Hematopoietic multipotent progenitor cell treated with erythropoietin and hydrocortisone succinate and interleukin-3 and kit ligand, for 17 days (in vitro differentiated cells): ENCODE data around the gene JSRP1.

Experiments used
- DNase-seq: peaks from one replicate; pipeline ENCODE4 v3.0.0-alpha.2; 2015; ENCODE audit warnings: low spot score

JSRP1 gene, protein sequence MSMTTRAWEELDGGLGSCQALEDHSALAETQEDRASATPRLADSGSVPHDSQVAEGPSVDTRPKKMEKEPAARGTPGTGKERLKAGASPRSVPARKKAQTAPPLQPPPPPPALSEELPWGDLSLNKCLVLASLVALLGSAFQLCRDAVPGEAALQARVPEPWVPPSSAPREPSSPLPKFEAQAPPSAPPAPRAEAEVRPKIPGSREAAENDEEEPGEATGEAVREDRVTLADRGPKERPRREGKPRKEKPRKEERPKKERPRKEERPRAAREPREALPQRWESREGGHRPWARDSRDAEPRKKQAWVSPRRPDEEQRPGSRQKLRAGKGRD

DNA sequence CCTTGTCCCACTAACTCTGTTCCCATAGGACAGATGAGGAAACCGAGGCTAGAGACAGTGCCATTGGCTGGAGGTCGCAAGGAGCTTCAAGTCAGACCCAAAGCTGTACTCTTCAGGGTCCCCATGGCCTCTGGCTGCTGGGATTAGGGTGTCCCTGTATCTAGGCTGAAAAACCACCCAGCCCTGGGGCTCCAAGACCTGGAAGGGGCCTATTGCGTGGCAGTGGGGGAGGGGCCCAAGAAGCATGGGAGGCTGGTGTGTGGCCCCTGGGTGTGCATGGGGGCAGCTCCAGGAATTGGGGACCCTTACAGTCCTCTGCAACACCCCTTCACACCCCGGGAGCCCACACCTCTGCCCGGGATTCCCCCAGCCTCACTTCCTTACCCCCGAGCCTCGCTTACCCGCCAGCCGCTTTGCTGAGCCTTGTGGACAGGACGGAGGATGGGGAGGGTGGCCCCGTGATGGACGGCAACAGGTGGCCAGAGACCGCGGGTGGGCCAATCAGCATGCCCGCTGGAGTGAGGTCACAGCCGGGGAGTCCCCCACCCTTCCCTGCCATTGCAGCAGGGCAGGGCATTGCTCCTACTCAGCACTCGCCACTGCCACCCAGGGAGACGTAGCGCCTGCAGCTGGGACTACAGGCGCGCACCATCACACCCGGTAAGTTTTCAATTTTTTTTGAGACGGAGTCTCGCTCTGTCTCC, at the start of gene JSRP1:
Gene JSRP1 (minus strand): TSS at position 436 of the 704 bp plus-strand sequence. CDS start 1,103 bp downstream, outside the sequence.
- DNase-seq = no peak

DNA sequence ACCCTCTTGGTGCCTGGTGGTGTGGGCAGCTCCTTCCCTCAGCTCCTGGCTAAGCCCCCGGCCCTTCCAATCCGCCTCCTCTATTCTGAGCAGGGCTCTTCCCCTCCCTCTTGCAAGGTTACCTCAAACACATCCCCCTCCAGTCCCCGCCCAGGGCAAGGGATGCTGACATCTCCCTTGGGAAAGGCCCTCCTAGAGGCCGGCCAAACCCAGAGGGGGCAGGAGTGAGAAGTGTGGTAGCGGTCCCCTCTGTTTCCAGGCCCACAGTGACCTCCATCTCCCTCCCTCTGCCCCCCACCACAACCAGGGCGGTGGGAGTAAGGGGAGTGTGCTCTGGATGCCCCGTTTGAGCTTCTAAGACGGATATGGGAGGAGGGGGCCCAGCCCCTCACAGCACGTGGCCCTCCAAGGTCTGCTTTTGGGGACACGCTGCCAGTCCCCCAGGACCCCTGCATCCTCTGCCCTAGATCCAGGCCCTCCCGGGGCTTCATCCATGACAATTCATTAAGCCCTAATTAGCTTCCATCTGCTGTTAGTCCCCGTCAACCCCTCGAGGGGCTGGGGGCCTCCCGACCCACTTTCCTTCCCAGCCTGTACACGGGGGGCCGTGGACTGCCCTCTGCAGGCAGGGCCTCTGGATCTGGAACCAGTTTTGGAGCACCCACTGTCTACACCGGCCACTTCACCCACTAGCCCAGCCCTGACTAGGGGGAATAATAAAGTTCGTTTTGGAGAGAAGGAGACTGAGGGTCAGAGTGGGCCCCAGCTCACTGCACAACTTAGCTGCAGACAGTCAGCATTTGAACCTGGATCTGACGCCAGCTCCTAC, 49.4 kb upstream of the JSRP1 start:
- no peak for DNase-seq

DNA sequence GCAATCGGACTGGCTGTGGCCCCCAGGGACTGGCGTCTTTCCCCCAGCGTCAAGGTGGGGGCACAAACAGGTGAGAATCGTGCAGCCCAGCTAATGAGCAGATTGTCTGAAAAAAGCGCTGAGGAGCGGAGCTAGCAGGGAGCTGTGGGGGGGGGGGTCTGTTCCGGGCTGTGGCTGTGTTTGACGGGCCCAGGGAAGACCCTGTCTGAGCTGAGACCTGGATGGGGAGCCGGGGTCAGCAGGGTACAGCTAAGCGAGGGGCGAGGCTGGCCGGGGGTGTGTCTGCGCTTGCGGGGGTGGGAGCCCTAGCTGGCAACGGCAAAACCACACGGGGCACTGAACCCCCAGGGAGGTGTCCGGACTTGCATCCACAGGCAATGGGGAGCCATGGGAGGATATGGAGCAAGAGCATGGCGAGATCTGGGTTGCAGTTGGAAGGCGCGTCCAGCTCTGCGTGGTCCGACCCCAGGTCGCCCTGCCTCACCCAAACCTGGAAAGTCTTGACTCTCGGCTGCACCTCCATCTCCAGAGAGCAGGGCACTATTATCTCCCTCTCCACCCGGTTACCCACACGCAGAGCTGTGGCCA, 47.1 kb upstream of the JSRP1 start:
- no peak for DNase-seq

DNA sequence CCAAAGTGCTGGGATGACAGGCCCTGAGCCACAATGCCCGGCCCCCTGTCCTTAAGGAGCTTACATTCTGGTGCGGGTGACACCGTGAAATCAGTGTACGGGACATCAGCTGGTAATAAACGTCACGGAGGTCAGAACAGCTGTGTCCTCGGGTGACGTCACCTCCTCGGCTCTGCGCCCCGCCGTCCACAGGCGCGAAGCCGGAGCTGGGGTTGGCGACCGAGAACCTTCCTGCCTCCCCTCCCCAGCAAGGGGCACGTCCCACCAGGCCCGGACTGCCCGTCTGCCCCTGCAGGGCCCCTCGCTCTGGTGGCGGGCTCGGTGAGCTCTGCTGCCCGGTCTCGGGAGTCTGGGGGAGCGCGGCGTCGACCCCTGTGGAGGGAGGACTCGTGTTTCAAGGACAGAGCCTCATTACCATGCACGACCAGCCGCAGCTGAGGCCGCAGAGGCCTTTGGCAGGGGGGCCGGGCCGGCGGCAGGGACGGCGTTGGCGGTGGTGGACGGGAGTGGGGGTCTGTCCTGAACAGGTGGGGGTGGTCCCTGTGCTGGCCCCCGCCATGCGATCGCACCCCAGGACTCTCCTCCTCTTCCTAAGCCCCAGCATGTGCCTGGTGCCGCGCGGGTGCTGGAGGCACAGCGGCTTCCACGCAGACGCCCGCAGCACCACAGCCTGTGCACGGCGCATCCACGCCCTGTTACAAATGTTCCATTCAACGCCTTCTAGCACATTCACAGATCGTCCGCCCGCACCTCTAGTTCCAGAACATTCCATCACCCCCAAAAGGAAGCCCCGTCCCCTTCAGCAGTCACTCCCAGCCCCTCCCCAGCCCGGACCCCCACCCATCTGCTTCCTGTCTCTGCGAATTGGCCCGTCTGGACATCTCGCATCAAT, 46.3 kb upstream of the JSRP1 start:
- DNase-seq = no peak

DNA sequence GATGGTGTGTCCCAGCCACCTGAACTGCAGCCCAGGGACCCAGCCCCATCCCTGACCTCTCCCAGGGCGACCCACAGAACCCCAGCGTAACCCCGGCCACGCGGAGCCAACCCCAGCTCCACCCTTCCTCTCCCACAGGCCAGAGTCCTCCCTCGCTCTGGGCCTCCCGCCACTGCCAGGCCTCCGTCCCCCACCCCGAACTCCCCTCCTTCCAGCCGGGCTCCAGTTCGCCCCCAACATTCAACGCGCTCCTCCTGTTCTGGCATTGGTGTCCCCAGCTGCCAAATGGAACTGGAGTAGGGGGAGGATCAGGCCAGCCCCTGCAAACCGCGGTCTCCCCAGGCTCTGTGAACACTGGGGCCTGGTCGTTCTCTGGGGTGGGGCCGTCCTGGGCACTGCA, 44.3 kb upstream of the JSRP1 start:
- no peak for DNase-seq

DNA sequence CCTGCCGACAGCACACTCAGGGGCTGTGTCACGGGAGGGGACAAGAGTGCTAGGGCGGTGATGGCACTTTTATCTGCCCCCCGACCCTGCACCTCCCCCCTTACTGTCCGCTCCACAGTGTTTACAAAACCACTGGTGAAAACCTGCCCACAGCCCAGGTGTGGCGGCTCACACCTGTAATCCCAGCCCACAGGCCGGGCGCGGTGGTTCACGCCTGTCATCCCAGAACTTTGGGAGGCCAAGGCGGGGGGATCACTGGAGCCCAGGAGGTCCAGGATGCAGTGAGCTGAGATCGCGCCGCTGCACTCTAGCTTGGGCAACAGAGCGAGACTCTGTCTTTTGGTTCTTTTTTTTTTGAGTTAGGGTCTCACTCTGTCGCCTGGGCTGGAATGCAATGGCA, 39.9 kb upstream of the JSRP1 start:
- no peak for DNase-seq

DNA sequence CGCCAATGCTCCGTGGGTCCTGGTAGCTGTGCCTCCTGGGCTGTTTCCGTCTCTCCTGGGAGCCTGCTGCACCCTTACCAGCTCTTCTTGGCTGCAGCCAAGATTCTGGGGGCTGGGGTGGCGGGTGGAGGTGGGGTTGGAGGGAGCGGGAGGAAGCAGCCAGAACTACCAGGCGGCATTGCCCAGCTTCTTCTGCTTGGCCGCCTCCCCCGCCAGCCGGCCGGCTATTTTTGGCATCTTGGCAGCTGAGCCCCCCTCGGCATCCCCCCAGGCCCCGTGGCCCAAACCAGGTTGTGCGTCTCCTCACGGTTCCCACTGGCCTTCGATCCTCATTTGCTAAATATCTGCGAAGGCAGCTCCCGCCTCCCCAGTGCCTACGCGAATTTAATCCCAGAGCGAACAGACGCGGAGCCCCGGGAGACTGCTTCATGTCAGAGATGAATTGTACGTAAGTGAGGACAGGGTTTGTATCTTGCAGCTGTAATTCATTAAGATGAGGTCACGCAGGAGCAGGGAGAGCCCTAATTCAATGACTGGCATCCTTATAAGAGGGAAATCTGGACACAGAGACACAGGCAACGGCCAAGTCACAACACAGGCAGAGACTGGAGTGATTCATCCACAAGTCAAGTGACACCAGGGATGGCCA, 38.6 kb upstream of the JSRP1 start:
- DNase-seq = no peak

DNA sequence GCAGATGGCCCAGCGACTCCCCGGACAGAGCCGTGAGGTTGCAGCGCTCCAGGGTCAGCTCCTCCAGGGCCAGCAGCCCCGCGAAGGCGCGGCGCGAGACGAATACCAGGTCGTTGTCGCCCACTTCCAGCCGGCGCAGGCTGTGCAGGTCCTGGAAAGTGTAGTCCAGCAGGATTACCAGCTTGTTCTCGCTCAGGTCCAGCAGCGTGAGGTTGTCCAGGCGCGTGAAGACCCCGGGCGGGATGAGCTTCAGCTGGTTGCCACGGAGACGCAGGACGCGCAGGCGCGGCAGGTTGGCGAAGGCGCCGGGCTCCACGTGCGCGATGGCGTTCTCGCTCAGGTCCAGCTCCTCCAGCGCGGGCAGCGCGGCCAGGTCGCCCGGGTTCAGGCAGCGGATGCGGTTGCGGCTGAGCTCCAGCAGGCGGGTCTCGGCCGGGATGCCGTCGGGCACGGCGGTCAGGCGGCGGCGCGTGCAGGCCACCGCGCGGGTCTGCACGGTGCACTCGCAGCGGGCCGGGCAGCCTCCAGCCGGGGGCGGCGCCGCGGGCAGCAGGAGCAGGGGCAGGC, 35.1 kb upstream of the JSRP1 start:
- DNase-seq = no peak

DNA sequence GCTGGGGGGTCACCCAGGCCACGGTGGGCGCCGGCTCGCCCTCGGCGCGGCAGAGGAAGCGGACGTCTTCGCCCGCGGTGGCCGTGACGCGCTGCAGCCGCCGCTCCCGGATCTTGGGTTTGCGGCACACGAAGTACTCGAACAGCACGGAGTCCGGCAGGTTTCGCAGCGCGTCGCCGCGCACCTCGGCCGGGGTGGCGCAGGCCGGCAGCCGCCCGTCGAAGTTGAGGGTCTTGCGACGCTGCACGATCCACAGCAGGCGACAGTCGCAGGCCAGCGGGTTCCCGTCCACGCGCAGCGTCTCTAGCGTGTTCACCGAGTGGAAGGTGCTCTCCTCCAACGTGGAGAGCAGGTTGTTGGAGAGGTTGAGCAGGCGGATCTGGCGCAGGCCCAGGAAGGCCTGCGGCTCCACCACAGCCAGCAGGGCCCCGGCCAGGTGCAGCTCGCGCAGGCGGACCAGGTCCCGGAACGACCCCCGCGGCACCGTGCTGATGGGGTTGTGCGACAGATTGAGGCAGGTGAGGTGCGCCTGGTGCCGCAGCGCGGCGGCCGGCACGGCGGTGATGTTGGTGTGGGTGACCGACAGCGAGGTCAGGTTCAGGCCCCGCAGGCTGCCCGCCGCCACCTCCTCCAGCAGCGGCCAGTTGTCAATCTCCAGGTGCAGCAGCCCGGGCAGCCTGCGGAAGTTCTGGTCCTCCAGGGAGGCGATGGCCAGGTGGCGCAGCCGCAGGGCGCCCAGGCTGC, 34.4 kb upstream of the JSRP1 start:
- no peak for DNase-seq

DNA sequence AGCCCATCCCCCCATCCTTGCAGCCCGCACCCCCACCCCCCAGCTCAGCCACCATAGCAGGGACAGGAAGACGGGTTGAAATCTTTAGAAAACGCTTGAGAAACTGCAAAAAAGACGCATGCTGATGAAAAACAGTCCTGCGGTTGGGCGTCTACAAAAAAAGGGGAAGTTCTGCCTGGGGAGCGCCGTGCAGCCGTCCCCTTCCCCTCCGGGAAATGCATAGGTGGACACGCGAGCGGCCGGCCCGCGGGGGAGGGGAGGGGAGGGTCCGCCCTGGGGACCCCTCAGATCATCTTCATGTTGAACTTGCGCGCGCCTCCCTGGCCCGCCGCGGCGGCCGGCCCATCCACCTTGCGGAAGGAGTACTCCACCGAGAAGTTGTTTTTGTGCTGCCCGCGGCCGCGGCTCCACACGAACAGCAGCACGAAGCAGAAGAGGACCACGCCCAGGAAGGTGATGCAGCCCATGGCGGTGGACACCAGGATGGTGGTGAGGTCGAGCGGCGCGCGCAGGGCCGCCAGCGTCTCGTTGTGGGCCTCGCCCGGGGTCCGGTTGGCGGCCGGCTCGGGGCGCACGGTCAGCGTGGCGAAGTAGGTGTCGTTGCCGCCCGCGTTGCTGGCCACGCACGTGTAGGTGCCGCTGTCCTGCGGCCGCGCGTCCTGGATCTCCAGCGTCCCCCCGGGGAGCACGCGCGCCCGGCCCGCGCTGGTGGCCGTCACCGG, 33.7 kb upstream of the JSRP1 start:
- DNase-seq = no peak

DNA sequence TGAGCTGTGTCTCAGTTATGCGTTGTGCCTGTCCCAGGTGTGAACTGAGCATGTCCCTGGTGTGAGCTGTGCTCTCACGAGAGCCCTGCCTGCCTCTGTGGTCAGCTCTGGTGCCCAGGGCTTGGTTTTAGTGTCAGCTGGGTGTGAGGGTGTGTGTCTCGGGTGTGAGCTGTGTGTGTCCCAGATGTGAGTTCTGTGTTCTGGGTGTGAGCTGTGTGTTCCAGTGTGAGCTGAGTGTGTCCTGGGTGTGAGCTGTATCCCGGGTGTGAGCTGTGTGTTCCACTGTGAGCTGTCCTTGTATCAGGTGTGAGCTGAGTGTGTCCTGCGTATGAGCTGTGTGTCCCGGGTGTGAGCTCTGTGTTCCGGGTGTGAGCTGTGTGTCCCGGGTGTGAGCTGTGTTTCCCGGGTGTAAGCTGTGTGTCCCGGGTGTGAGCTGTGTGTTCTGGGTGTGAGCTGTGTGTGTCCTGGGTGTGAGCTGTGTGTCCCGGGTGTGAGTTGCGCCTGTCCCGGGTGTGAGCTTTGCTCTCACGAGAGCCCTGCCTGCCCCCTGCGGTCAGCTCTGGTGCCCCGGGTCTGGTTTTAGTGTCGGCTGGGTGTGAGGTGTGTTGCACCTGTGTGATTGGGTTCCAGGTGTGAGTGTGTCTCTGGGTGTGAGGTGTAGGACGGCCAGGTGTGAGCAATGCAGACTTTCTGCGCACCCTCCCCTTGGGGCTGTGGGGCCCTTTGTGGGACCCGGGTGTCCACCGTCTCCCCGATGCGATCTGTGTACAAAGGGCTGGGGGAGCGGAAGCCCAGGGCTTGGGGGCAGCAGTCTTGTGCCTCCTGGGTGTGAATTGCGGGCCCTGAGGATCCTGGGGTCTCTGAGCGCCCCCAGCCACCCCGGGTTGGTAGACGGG, 32.8 kb upstream of the JSRP1 start:
- DNase-seq = no peak

DNA sequence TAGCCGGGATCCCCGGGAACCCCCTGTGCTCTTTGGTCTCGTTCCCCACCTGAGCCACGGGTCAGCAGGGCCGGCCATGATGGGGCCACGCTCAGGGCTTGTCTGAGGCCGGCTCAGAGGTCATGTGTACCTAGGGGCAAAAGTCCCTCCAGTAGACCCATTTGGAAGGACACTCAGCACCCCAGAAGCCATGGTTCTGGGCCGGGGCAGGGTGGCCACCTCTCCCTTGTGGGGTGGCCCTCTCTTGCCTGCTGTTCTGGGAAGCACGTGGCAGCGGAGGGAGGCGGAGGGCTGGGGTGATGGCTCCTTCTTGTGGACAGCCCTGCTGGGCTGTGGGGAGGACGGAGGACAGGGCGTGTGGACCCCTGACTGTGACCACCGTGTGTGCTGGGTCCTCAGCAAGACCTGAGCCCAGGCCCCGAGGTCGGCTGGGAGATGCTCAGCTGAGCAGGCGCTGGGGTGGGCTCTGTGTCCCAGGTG, 32.2 kb upstream of the JSRP1 start:
- DNase-seq = no peak

DNA sequence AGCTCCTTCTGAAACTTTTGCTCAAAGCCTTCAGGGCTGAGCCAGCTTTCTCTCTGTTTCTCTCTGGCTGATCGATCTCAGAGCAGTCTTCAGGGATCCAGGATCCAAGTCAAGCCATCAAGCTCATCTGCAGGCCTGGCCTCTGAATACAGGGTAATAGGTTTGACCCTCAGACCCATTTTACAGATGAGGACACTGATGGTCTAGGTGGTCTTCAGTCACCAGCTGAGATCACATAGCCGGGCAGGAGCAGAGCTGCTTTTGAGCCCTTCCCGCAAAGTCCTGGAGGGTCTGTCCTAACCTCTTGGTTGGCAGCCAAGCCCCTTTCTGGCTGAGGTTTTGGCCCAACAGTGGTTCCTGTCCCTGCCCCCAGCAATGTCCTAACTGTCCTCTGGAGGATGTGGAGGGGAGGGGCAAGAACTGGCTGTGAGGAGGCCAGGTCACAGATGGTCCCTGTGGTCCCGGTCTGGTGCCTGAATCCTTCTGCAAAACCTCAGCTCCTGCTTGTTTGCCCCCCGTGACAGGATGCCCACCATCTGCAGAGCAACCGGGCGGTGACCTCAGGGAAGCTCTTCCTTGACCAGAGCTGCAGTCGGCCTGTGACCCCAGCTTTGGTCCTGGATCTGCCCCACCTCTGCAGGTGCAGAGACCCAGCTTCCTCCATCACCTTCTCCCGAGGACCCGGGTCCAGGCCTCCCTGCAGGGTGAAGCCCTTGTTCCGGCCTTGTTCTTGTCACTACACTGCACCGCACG, 31.5 kb upstream of the JSRP1 start:
- DNase-seq = no peak

DNA sequence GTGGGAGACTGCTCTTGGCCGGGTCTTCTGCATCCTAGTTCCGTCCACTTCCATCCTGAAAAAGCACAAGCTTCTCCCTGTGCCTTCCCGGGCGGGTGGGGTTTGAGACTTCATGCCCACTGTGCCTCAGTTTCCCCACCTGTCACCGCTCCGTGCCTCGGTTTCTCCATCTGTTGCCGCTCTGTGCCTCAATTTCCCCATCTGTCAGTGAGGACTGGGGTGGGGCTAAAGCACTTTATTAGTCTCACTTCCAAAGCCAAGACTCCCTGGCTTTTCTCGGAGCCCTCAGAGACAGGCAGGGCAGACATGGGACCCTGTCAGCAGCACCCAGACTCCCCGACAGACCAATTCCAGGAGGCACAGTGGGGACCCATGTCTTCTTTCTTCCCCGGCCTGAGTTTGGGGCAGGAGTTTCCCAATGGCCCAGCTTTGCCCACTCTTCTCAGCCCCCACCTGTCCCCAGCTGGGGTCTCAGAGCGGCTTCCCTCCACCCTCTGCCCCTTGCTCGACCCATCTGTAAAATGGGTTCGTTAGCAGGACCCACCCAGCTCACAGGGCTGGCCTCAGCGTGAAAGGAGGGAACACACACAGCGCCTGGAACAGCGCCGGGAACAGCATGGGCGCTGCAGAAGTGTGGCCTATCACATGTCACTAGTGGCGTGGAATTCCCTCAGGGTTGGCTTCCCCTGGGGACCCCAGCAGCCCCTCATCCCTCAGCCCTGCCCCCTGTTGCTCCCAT, 30.4 kb upstream of the JSRP1 start:
- DNase-seq = no peak

DNA sequence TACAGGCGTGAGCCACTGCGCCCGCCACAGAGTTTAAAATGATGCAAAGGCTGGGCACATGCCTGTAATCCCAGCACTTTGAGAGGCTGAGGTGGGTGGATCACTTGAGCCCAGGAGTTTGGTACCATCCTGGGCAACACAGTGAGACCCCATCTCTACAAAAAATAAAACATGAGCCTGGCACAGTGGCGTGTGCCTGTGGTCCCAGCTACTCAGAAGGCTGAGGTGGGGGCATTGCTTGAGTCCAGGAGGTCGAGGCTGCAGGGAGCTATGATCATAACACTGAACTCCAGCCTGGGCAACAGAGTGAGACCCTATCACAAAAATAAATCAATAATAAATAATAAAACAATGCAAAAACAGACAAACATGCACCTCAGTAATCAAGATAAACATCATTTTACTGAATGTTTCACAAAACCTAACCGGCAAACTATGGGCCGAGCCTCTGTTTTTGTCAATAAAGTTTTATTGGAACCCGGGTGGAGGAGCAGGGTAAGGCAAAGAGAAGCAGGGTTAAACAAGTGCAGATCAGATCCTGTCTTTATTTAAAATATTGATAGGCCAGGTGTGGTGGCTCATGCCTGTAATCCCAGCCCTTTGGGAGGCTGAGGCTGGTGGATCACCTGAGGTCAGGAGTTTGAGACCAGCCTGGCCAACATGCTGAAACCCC, 27.8 kb upstream of the JSRP1 start:
- no peak for DNase-seq

DNA sequence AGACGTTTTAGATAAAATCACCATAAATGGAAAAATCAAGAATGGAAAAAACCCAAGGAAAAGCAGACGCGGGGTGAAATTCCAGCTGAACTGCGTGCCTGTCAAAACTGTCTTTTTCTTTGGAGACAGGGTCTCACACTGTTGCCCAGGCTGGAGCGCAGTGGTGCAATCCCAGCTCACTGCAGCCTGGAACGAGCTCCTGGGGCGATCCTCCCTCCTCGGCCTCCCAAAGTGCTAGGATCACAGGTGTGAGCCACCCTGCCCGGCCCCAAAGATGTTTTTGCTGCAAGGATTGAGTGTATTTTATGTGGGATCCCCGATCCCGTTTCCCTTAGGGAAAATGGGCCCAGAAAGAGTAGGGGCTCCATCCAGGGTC, 26.6 kb upstream of the JSRP1 start:
- DNase-seq = no peak
